AG04449 (cell line): Measurements from ENCODE around the gene CACNB4.
"Not testable (repeated sequence)": the region's sequence is repeated elsewhere in the genome, so short reads cannot be mapped to it uniquely, and the experiment has no call there.

Experiments used
- CTCF ChIA-PET: fragments of 350-600 bp; formaldehyde crosslinking; extraction: SDS; loops from one replicate; lab custom pipeline; 2021; ENCODE audit warnings: antibody characterized with exemption; lab: Yijun Ruan, JAX
- POLR2A ChIA-PET: fragments of 400-600, 350-600 bp; formaldehyde crosslinking; extraction: SDS; loops from one replicate; lab custom pipeline; 2020; ENCODE audit warnings: antibody characterized with exemption, inconsistent platforms; lab: Yijun Ruan, JAX
- DNase-seq: peaks from one replicate; pipeline ENCODE4 v3.0.0-alpha.2; 2010; ENCODE audit warnings: low read depth, low spot score
- H3K4me3 ChIP-seq: 2 replicates; pipeline ENCODE4 v1.5.1; 2011; ENCODE audit warnings: low read depth, mild to moderate bottlenecking, control low read depth, low read length
- CTCF ChIP-seq: IDR thresholded peaks from one replicate; pipeline ENCODE4 v1.5.1; 2011; ENCODE audit warnings: mild to moderate bottlenecking, moderate library complexity, low read length, control low read depth, inconsistent platforms; ENCODE audit not compliant: insufficient read depth; ENCODE audit errors: missing control alignments

CACNB4 gene

GRCh38 chr2:151803811-151804210 lies 295.0 kb downstream of the CACNB4 start:
- DNase-seq = no peak
- no peak for TF ChIP-seq CTCF
- no peak overlapping the region for H3K4me3 ChIP-seq
- POLR2A ChIA-PET = no interaction called here
- CTCF ChIA-PET = no interaction called here

GRCh38 chr2:151802315-151802714 lies 296.5 kb downstream of the CACNB4 start:
- ChIA-PET CTCF (interaction anchor here (0.7 kb wide), 1 partner anchor 19 kb away, joined by 3 read pairs; no protein-coding TSS in a partner anchor), POLR2A (no interaction called here)
- H3K4me3 ChIP-seq = no peak overlapping the region
- no peak for TF ChIP-seq CTCF
- DNase-seq = no peak

GRCh38 chr2:151799886-151800292 lies 299.0 kb downstream of the CACNB4 start:
- no peak for TF ChIP-seq CTCF
- POLR2A ChIA-PET = no interaction called here
- CTCF ChIA-PET = no interaction called here
- no peak for DNase-seq
- H3K4me3 ChIP-seq = no peak overlapping the region

GRCh38 chr2:151796774-151797173 lies 302.1 kb downstream of the CACNB4 start:
- CTCF ChIA-PET = interaction anchor here (1.2 kb wide), 1 partner anchor 10 kb away, joined by 5 read pairs; no protein-coding TSS in a partner anchor

GRCh38 chr2:151795646-151796240 lies 303.1 kb downstream of the CACNB4 start:
- no peak for DNase-seq
- CTCF ChIA-PET = no interaction called here
- no peak overlapping the region for H3K4me3 ChIP-seq
- no peak for TF ChIP-seq CTCF
- POLR2A ChIA-PET = no interaction called here

More at GRCh38 chr2:151796774-151797173, 302.1 kb downstream of the CACNB4 start:
- DNase-seq = no peak
- POLR2A ChIA-PET = no interaction called here
- H3K4me3 ChIP-seq = no peak overlapping the region
- no peak for TF ChIP-seq CTCF

- CTCF ChIA-PET = interaction anchor here (1.0 kb wide), 1 partner anchor 13 kb away, joined by 3 read pairs; no protein-coding TSS in a partner anchor
- DNase-seq, H3K4me3 ChIP-seq, POLR2A ChIA-PET: not testable (repeated sequence)
Measured at GRCh38 chr2:151794422-151794821, 304.4 kb downstream of the CACNB4 start.

- ChIA-PET CTCF (no interaction called here), POLR2A (no interaction called here)
- no peak overlapping the region for H3K4me3 ChIP-seq
- no peak for TF ChIP-seq CTCF
- no peak for DNase-seq
Measured at GRCh38 chr2:151793123-151793522, 305.7 kb downstream of the CACNB4 start.
